Amygdala (tissue), 56 donors: ENCODE data around the gene KRT2.
"Not testable (repeated sequence)": the region's sequence is repeated elsewhere in the genome, so short reads cannot be mapped to it uniquely, and the experiment has no call there.

Source experiments
- DNase-seq, 56 donors: peaks; one replicate each; lab custom pipeline; 2025; lab: John Stamatoyannopoulos, UW

The KRT2 gene

GRCh38 chr12:52686063-52686462, 34.1 kb upstream of the KRT2 start:
- DNase-seq = no peak

- no peak for DNase-seq
Measured at GRCh38 chr12:52685406-52685890, 33.4 kb upstream of the KRT2 start.

DNA sequence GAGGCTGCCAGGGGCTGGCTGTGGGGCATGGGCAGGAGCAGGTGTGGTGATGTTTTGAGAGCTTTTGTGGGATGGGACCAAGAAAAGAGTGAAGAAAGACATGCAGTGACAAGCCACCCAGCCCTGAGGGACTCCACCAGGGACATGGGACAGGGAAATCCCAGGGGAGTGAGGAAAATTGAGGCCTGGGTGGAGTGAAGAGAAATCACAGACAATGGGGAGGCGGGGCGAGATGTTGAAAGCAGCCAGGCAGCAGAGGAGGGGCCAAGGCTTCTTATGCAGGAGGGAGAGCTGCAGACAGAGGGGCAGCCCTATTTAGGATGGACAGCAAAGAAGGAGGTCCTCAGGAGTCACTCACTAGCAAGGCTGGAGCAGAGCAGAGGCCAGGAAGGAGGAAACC, 32.4 kb upstream of the KRT2 start:
- DNase-seq = no peak

GRCh38 chr12:52683575-52684300, 31.7 kb upstream of the KRT2 start:
- DNase-seq = no peak

GRCh38 chr12:52682938-52683574, 31.0 kb upstream of the KRT2 start:
- no peak for DNase-seq

DNA sequence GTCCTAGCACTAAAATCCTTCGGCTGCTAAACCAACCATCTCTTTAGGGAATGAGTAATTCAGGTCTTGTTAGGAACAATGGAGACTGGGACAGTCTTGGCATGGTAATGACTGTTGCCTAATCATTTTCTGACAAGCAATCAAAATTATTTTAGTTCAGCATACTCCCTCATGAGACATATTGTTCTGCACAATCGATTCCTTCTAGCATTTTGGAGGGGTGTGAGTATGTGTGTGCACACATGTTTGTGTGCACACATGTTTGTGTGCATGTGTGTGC, 30.3 kb upstream of the KRT2 start:
- DNase-seq = no peak

- DNase-seq = no peak
Measured at GRCh38 chr12:52681526-52682380, 29.7 kb upstream of the KRT2 start.

DNA sequence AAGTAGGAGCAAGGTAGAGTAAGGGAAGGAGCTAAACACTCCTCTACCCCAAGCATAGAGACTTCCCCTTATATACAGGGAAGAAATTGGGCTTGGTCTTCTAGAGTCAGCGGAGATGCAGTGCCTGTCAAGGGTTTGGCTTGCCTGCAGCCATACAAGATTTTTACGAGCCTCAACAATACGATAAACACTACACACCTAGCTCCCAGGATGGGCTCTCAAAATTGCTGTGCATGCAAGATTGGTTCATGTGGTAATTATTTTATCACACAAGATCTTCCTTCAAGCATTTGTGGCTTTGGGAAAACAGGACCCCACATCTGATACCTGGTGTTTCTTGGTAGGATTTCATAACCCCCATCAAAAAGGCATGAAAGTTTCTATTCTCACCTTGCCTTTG, 28.4 kb upstream of the KRT2 start, which contains the start of gene KRT1:
Gene KRT1, minus strand, starts transcription at position 45 of the 400 bp plus-strand sequence. CDS start 59 bp downstream, outside the sequence.
- DNase-seq = no peak

DNA sequence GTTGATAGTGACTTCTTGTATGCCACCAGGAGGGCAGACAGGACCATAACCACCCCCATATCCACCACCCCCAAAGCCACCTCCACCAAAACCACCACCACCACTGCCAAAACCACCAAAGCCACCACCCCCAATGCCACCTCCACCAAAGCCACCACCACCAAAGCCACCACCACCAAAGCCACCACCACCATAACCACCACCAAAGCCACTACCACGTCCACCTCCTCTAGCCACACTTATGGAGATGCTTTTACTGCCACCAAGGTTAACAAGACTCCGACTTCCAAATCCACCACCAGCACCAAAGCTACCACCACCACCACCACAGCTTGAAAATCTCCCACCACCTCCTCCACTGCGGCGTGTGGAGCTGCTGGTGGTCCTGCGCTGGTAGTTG, 27.9 kb upstream of the KRT2 start:
- no peak for DNase-seq

- no peak for DNase-seq
Measured at GRCh38 chr12:52677671-52678070, 25.7 kb upstream of the KRT2 start.

DNA sequence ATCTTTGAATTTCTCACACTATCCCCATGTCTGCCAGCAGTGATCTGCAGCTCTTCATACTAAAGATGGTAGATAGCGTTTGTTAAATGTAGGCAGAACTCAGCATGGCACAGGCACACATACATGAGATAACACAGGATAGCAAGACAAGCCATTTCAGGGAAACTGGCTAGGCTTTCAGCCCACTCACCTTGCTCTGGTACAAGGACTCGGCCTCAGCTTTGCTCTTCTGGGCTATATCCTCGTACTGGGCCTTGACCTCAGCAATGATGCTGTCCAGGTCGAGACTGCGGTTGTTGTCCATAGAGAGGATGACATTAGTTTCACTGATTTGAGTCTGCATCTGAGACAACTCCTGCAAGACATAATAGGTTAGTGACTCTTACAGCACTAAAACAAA, 25.1 kb upstream of the KRT2 start:
- DNase-seq = no peak

DNA sequence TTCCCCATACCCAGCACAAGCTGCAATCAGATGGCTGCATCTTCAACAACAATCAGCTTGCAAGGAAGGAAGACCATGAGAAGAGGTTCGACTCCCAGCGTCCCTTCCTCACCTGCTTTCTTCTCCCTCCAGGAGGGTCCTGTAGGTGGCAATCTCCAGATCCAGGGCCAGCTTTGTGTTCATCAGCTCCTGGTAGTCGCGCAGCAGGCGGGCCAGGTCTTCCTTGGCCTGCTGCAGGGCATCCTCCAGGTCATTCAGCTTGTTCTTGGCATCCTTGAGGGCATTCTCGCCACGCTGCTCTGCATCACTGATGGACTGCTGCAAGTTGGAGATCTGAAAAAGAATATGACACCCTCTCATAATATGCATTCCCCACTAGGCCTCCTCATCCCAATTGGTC, 24.2 kb upstream of the KRT2 start:
- no peak for DNase-seq

DNA sequence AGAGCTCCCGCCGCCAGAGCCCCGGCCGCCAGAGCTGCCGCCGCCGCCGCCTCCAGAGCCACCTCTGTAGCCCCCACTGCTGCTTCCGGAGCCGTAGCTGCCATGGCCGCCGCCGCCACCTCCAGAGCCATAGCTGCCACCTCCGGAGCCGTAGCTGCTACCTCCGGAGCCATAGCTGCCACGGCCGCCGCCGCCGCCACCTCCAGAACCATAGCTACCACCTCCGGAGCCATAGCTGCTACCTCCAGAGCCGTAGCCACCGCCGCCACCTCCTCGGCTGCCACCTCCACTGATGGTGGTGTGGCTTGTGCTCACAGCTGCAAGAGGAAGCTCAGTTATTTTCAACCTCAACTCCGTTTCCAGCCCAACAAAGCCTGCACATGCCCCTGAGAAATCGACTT, 23.3 kb upstream of the KRT2 start:
- DNase-seq = no peak

DNA sequence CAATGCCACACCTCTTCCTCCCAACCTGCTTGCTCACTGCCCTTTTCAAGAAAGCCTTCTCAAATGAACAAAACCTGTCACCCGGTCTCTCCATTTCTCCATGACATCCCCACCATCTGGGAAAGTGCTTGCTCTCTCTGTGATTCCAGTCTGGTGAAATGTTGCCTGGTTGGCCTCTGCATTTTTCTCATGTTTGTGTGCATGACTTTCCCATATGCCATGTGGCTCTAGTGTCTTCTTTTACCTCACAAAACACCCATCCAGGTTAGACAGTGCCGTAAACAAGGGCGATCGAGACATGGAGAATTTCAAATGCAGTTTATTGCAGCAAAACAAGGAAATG, 22.4 kb upstream of the KRT2 start:
- no peak for DNase-seq

DNA sequence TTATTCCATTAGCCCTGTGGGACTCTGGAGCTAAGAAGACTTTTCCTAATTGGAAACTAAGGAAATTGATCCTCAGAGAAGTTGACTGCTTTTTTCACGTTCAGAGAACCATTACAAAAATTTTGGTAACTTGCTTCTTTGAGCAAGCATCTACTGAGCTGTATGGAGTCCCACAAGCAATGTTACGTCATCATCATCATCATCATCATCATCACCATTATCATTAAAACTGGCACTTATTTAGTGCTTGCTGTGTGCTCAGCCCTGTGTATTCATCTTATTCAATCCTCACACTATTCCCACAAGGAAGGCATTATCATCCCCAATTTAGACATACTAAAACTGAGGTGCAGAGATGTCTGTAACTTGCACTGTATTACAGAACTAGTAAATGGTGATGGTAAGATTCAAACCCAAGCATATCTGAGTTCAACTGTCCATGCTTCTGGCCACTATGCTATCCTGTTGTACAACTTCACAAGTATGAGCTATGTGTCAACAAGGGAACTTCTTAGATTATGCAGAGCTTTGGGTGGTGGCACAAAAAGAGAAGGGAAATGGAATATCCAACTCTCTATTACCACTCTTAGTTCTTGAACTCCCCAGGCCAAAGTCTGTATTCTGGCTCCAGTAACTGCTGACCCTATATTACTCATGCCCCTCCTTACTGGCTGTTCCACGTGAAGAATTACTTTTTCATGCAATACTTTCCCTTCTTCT, 21.9 kb upstream of the KRT2 start:
- no peak for DNase-seq

DNA sequence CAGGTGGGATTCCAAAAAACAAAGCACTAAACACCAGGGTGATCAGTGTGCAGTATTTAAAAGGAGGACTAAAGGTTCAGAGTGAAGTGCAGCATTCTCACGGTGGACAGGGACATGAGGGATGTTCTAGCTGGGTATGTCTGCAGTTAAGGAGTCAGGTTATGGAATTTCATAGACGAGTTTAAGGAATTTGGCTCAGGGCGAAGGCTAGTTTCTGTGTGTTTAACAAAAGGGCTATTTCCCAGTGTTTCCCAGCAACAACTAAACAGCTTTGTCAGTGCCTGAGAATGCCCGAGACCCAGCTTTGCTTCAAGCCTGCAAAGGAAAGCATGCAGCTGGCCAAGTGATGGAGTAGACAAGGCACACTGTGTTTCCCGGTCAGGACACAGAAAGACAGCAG, 21.2 kb upstream of the KRT2 start:
- no peak for DNase-seq

- DNase-seq = no peak
Measured at GRCh38 chr12:52672321-52672933, 20.4 kb upstream of the KRT2 start.

GRCh38 chr12:52670961-52671360, 18.9 kb upstream of the KRT2 start:
- no peak for DNase-seq

DNA sequence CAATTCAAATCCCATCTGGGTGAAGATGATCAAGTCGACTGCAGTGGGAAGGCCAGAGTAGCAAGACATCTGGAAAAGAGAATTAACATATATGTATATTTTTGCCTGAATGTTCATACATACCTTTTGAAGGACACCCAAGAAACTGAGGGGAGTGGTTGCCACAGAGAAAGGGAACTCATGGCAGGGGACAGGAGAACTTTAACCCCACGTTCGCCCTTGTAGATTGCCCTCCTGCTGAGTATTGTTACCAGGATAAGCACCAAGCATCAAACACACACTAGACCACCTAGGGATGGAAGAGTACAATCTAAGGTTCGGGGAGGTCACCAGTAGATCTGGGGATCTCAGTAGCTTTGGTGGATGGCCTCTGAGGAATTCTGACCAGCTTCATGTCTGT, 18.5 kb upstream of the KRT2 start:
- no peak for DNase-seq

DNA sequence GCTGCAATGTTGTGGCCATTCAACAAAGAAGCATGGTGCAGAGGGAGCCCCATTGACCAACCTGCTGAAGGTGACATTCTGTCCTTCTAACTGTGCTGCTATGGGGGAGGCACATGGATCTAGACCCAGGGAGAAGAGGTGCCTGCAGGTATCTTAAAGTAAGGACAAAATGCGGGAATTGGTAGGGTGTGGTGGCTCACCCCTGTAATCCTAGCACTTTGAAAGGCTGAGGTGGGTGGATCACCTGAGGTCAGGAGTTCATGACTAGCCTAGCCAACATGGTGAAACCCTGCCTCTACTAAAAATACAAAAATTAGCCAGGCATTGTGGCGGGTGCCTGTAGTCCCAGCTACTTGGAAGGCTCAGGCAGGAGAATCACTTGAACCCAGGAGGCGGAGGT, 17.9 kb upstream of the KRT2 start:
- DNase-seq = not testable (repeated sequence)

DNA sequence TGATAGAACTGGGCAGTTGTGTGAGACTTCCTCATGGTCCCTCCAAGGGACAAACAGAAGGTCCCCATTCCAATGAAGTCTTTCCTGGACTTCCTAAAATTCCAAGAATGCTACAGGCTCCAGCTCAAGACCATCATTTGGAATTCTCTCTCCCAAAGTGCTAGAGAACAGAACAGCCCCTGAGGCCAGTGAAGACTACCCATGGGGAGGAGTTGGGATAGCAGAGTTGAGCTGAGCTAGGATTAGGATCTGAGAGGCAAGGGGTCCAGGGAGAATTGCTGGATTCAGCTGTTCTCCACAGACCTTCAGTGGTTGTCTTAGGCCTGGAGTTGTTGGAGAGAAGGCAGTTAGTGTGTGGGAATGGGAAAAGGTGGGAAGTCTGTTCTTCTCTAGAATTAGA, 17.4 kb upstream of the KRT2 start:
- DNase-seq = no peak
